NB4 (cell line): ENCODE results near the gene SPTSSA.

Experiments used
- CTCF ChIP-seq: IDR thresholded peaks from one replicate; pipeline ENCODE4 v1.5.1; 2012; ENCODE audit warnings: low read depth, low read length
- MAX ChIP-seq: IDR thresholded peaks from 2 replicates; pipeline ENCODE4 v1.6.1; 2011; ENCODE audit warnings: low read depth, low read length
- POLR2A ChIP-seq: IDR thresholded peaks from 2 replicates; pipeline ENCODE4 v1.6.1; 2011; ENCODE audit warnings: mild to moderate bottlenecking; ENCODE audit not compliant: insufficient read length; ENCODE audit errors: extremely low read depth

GRCh38 chr14:34383839-34384238 lies 78.2 kb downstream of the SPTSSA start:
- TF ChIP-seq POLR2A (no peak), CTCF (no peak), MAX (no peak)
